ENCODE measurements around the gene VSTM4.

VSTM4 gene

GRCh38 chr10:49106451-49106850, 8.9 kb downstream of the VSTM4 start:
- Mint-ChIP-seq H3K4me3 (no peak overlapping the region), H3K27me3 (peaks cover 24% of the 10 kb centered on the region), H3K27ac (no peak overlapping the region), H3K4me1 (ENCODE audit: low read depth) (peaks cover 14% of the 10 kb centered on the region), H3K9me3 (no peaks in the 10 kb centered on the region), H3K36me3 (ENCODE audit: low read depth) (no peaks in the 10 kb centered on the region)
- intact Hi-C loops (cut with micrococcal nuclease), result no loop called here

GRCh38 chr10:49105076-49105475, 10.2 kb downstream of the VSTM4 start:
- peak overlapping the region; percentile 0 for H3K27ac Mint-ChIP-seq
- H3K9me3 Mint-ChIP-seq, result no peaks in the 10 kb centered on the region
- H3K36me3 Mint-ChIP-seq (ENCODE audit: low read depth), result no peaks in the 10 kb centered on the region
- H3K4me3 Mint-ChIP-seq, result no peak overlapping the region
- H3K4me1 Mint-ChIP-seq (ENCODE audit: low read depth), result peaks cover 14% of the 10 kb centered on the region
- intact Hi-C loops (cut with micrococcal nuclease), result no loop called here
- H3K27me3 Mint-ChIP-seq, result peaks cover 17% of the 10 kb centered on the region

DNA sequence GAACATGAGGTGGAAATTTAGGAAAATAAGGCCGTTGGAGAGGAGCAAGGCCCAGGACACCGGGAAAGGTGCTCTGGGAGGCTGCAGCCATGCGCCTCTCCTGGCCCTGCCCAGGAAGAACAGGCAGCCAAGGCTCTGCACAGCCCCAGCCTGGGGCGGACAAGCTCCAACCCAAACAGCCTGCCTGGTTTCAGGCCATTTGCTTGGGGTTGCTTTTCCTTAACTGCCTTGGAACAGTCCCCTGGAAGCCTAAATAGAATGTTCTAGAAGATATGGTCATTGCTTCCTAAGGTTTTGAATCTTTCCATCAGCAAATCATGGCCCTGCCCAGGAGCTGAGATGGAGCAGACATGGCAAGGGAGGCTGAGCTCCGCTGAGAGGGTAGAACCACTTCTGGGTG, 11.0 kb downstream of the VSTM4 start:
- intact Hi-C loops (cut with micrococcal nuclease), result no loop called here
- Mint-ChIP-seq H3K9me3 (no peaks in the 10 kb centered on the region), H3K4me1 (ENCODE audit: low read depth) (peaks cover 14% of the 10 kb centered on the region), H3K27ac (no peak overlapping the region), H3K36me3 (ENCODE audit: low read depth) (no peaks in the 10 kb centered on the region), H3K4me3 (no peak overlapping the region), H3K27me3 (peaks cover 16% of the 10 kb centered on the region)

- intact Hi-C loops (cut with micrococcal nuclease), result no loop called here
- Mint-ChIP-seq H3K4me1 (ENCODE audit: low read depth) (peaks cover 14% of the 10 kb centered on the region), H3K27ac (no peak overlapping the region), H3K9me3 (no peaks in the 10 kb centered on the region), H3K4me3 (no peak overlapping the region), H3K36me3 (ENCODE audit: low read depth) (no peaks in the 10 kb centered on the region), H3K27me3 (peaks cover 16% of the 10 kb centered on the region)
Measured at GRCh38 chr10:49103761-49104160, 11.6 kb downstream of the VSTM4 start.

- Mint-ChIP-seq H3K27ac (no peak overlapping the region), H3K4me1 (ENCODE audit: low read depth) (no peaks in the 10 kb centered on the region), H3K9me3 (no peaks in the 10 kb centered on the region), H3K4me3 (no peak overlapping the region), H3K36me3 (ENCODE audit: low read depth) (no peaks in the 10 kb centered on the region), H3K27me3 (peaks cover 10% of the 10 kb centered on the region)
- intact Hi-C loops (cut with micrococcal nuclease), result no loop called here
Measured at GRCh38 chr10:49099046-49099445, 16.3 kb downstream of the VSTM4 start.

- Mint-ChIP-seq H3K27me3 (peaks cover 14% of the 10 kb centered on the region), H3K27ac (no peak overlapping the region), H3K36me3 (ENCODE audit: low read depth) (no peaks in the 10 kb centered on the region), H3K9me3 (no peaks in the 10 kb centered on the region), H3K4me3 (no peak overlapping the region), H3K4me1 (ENCODE audit: low read depth) (no peaks in the 10 kb centered on the region)
- intact Hi-C loops (cut with micrococcal nuclease), result no loop called here
Measured at GRCh38 chr10:49096890-49097445, 18.4 kb downstream of the VSTM4 start.

DNA sequence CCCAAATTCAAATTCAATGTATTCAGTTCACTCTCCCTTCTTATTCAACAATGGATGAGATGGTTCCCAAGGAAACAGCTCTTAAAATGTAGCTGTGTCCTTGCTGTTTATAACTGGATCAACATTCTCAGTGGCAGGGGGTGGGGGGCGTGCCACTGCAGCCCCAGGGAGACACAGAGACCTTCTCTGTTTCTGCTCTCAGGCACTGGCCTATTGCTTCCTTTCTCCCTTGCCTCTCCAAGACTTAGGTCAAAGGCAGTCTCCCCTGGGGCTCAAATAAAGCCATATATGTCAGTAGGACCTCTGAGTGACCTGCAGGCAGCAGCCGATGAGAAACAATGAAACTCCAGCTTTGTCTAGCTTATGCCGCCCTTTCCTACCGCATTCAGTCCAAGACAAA, 20.7 kb downstream of the VSTM4 start:
- no peaks in the 10 kb centered on the region for H3K4me1 Mint-ChIP-seq (ENCODE audit: low read depth)
- no peak overlapping the region for H3K4me3 Mint-ChIP-seq
- no peaks in the 10 kb centered on the region for H3K9me3 Mint-ChIP-seq
- peaks cover 16% of the 10 kb centered on the region for H3K27me3 Mint-ChIP-seq
- no peaks in the 10 kb centered on the region for H3K36me3 Mint-ChIP-seq (ENCODE audit: low read depth)
- H3K27ac Mint-ChIP-seq, result no peak overlapping the region
- intact Hi-C loops (cut with micrococcal nuclease), result no loop called here

- H3K27ac Mint-ChIP-seq, result no peak overlapping the region
- H3K27me3 Mint-ChIP-seq, result peaks cover 15% of the 10 kb centered on the region
- no peak overlapping the region for H3K4me3 Mint-ChIP-seq
- H3K36me3 Mint-ChIP-seq (ENCODE audit: low read depth), result no peaks in the 10 kb centered on the region
- no peaks in the 10 kb centered on the region for H3K4me1 Mint-ChIP-seq (ENCODE audit: low read depth)
- no peaks in the 10 kb centered on the region for H3K9me3 Mint-ChIP-seq
- intact Hi-C loops (cut with micrococcal nuclease), result no loop called here
Measured at GRCh38 chr10:49093922-49094321, 21.4 kb downstream of the VSTM4 start.

- peaks cover 13% of the 10 kb centered on the region for H3K27me3 Mint-ChIP-seq
- H3K27ac Mint-ChIP-seq, result no peak overlapping the region
Measured at GRCh38 chr10:49092477-49092876, 22.8 kb downstream of the VSTM4 start.

DNA sequence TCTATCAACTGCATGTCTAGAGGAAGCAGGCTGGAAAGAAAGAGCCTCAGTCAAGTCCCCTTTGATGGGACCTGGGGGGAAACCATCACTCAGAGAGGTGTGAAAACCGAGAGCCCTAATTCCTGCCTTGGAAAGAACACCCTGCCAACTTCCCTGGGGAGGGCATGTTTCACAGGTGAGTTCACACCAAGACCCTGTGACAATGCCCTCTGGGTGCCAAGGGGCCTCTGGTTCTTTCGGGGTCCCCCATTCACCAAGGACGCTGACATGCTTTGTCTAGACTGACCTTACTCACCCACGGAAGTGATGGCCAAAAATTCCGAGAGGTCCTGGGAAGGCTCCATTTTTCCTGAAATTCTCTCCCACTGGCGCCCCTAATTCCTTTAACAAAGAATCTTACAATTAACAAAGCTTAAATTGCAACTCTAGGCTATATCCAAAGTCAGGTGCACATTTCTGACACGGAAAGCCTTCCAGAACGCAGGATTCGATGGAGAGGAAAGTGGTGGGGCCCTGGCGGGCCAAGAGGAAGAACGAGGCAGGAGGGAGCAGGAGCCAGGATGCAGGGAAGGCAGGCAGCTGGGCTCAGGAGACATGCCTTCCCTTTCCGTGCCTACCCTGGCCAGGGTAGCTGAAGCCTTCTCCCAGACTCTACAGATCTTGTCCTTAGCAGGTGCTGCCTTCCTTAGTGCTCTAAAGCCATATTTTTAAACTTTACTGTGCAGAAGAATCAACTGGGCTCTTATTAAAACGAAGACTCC, 23.7 kb downstream of the VSTM4 start:
- intact Hi-C loops (cut with micrococcal nuclease), result no loop called here
- Mint-ChIP-seq H3K27ac (no peak overlapping the region), H3K4me3 (no peak overlapping the region), H3K27me3 (peaks cover 13% of the 10 kb centered on the region), H3K4me1 (ENCODE audit: low read depth) (no peaks in the 10 kb centered on the region), H3K36me3 (ENCODE audit: low read depth) (no peaks in the 10 kb centered on the region), H3K9me3 (peaks cover 9% of the 10 kb centered on the region)

More at GRCh38 chr10:49092477-49092876, 22.8 kb downstream of the VSTM4 start:
- intact Hi-C loops (cut with micrococcal nuclease), result no loop called here
- Mint-ChIP-seq H3K9me3 (peaks cover under 1% of the 10 kb centered on the region), H3K4me3 (no peak overlapping the region), H3K4me1 (ENCODE audit: low read depth) (no peaks in the 10 kb centered on the region), H3K36me3 (ENCODE audit: low read depth) (no peaks in the 10 kb centered on the region)

DNA sequence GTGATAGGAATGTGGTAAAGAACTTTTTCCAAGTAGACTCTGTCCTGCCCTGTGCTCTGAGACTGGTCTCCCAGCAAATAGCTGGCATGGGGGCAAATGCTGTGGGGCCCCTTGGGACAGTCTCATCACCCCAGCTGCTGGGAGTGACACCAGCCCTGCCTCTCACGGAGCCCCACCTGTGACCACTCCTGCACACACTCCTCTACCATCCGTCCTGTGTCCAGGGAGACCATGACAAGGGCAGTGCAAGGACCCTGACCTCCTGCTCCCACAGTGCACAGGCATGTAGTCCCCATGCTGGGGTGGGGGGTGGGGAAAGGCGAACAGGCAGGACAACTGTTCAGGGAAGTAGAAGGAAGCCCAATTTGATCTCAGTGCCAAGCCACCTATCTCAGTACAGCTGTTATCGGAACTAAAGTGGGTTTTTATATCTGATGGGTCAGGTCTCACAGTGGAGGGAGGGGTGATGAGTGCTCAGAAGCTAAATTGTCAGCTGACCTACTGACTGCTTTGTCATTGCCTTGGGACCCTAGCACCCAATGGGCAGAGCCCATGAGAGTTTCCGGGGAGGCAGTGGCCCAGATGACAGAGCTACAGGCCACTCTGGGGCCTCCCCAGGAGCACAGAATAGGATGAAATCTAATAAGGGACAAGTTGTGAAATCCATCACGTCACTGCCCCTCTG, 24.5 kb downstream of the VSTM4 start:
- peaks cover 13% of the 10 kb centered on the region for H3K27me3 Mint-ChIP-seq
- no peaks in the 10 kb centered on the region for H3K4me1 Mint-ChIP-seq (ENCODE audit: low read depth)
- peaks cover 15% of the 10 kb centered on the region for H3K9me3 Mint-ChIP-seq
- intact Hi-C loops (cut with micrococcal nuclease), result no loop called here
- H3K27ac Mint-ChIP-seq, result no peak overlapping the region
- H3K4me3 Mint-ChIP-seq, result no peak overlapping the region
- H3K36me3 Mint-ChIP-seq (ENCODE audit: low read depth), result no peaks in the 10 kb centered on the region

- intact Hi-C loops (cut with micrococcal nuclease), result no loop called here
- H3K9me3 Mint-ChIP-seq, result peaks cover 15% of the 10 kb centered on the region
- H3K4me1 Mint-ChIP-seq (ENCODE audit: low read depth), result no peaks in the 10 kb centered on the region
- H3K27me3 Mint-ChIP-seq, result peaks cover 12% of the 10 kb centered on the region
- H3K36me3 Mint-ChIP-seq (ENCODE audit: low read depth), result no peaks in the 10 kb centered on the region
- no peak overlapping the region for H3K4me3 Mint-ChIP-seq
- H3K27ac Mint-ChIP-seq, result no peak overlapping the region
Measured at GRCh38 chr10:49090189-49090575, 25.1 kb downstream of the VSTM4 start.

GRCh38 chr10:49089557-49090188, 25.6 kb downstream of the VSTM4 start:
- Mint-ChIP-seq H3K36me3 (ENCODE audit: low read depth) (no peaks in the 10 kb centered on the region), H3K27ac (no peak overlapping the region)

DNA sequence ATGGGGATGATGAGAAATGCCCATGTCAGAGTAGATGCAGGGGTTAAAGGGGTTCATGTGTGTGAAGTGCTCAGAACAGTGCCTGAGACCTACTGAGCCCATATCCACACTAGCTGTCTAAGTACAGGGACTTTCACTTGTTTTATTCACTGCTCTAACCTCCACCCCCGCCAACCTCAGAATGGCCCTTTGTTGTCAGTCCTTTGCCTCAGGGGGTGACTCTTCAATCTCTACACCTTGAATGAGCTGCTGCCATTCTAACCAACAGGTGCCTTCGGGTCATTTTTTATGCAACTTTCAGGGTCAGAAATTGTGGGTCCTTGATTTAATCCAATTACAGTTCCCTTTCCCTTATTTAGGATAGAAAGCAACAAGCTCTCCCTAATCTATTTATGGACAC, 26.2 kb downstream of the VSTM4 start:
- intact Hi-C loops (cut with micrococcal nuclease), result no loop called here
- Mint-ChIP-seq H3K4me3 (no peak overlapping the region), H3K27ac (no peak overlapping the region), H3K36me3 (ENCODE audit: low read depth) (no peaks in the 10 kb centered on the region), H3K27me3 (peaks cover 11% of the 10 kb centered on the region), H3K4me1 (ENCODE audit: low read depth) (no peaks in the 10 kb centered on the region), H3K9me3 (peaks cover 15% of the 10 kb centered on the region)

More at GRCh38 chr10:49089557-49090188, 25.6 kb downstream of the VSTM4 start:
- H3K9me3 Mint-ChIP-seq, result peaks cover 15% of the 10 kb centered on the region
- H3K4me3 Mint-ChIP-seq, result no peak overlapping the region
- peaks cover 11% of the 10 kb centered on the region for H3K27me3 Mint-ChIP-seq
- no peaks in the 10 kb centered on the region for H3K4me1 Mint-ChIP-seq (ENCODE audit: low read depth)
- intact Hi-C loops (cut with micrococcal nuclease), result no loop called here

Measured in dendritic cell treated with granulocyte-macrophage colony-stimulating factor and Interleukin-4, amounts not matched to agents 40 ng/mL and 50 ng/mL, for 4 days (primary cell).